Measurements from ENCODE around the gene FBLIM1. TPM values are rescaled to one million over a fixed set of nuclear protein-coding genes. Genes with fewer than 3 reads are reported as not detected.

Gene FBLIM1
- total RNA-seq, 1 experiment from 2014 or later: 64.7 TPM

GRCh38 chr1:15733726-15734226 is 24.8 kb upstream of the FBLIM1 start:
- H3K9ac ChIP-seq (ENCODE audit: extremely low read depth, insufficient read length, low read length): no peak overlapping the region
- H3K79me2 ChIP-seq (ENCODE audit: insufficient read depth, low read length): no peaks in the 10 kb centered on the region
- Mint-ChIP-seq H3K27ac (no peak overlapping the region), H3K9me3 (no peaks in the 10 kb centered on the region), H3K4me3 (no peak overlapping the region), H3K36me3 (ENCODE audit: insufficient read depth in 1 of 3, low read depth in 3 of 3) (peaks cover 9 to 28% (median 24%) of the 10 kb centered on the region in 3 experiments; a peak in 5 of 7 replicates), H3K27me3 (ENCODE audit: low read depth) (peaks cover 2% of the 10 kb centered on the region; the same call in 1 of the 2 replicates), H3K4me1 (peaks cover 5 to 10% of the 10 kb centered on the region in 2 experiments)
- no peaks in the 10 kb centered on the region for H3K27me3 ChIP-seq (ENCODE audit: insufficient read depth, low read length)
- H2BK15ac ChIP-seq (ENCODE audit: low read depth, low read length): no peak overlapping the region
- H3K79me1 ChIP-seq (ENCODE audit: insufficient read depth, low read depth, low read length, poor library complexity, severe bottlenecking): no peaks in the 10 kb centered on the region
- no peak overlapping the region for H3T11ph ChIP-seq (ENCODE audit: low read length)
- no peak overlapping the region for H4K91ac ChIP-seq (ENCODE audit: insufficient read length, low read depth, low read length)
- H4K8ac ChIP-seq (replicated peaks; ENCODE audit: insufficient read length, low read depth, low read length): no peak overlapping the region
- no peak overlapping the region for H2AK5ac ChIP-seq (ENCODE audit: insufficient read length, low read length)
- no peak overlapping the region for H3K14ac ChIP-seq (ENCODE audit: insufficient read depth, low read length)
- no peak overlapping the region for H2BK120ac ChIP-seq (ENCODE audit: low read depth, low read length, poor library complexity, severe bottlenecking)
- H2BK20ac ChIP-seq (ENCODE audit: low read depth, low read length, poor library complexity, severe bottlenecking): no peak overlapping the region
- H4K20me1 ChIP-seq (ENCODE audit: control insufficient read depth, insufficient read depth, insufficient read length): no peaks in the 10 kb centered on the region
- H3K4ac ChIP-seq (ENCODE audit: low read depth, low read length): no peak overlapping the region
- H3K4me1 ChIP-seq (ENCODE audit: insufficient read depth, low read length): no peaks in the 10 kb centered on the region
- no peak overlapping the region for H2AFZ ChIP-seq (ENCODE audit: low read length)
- TF ChIP-seq, protein P1, sequence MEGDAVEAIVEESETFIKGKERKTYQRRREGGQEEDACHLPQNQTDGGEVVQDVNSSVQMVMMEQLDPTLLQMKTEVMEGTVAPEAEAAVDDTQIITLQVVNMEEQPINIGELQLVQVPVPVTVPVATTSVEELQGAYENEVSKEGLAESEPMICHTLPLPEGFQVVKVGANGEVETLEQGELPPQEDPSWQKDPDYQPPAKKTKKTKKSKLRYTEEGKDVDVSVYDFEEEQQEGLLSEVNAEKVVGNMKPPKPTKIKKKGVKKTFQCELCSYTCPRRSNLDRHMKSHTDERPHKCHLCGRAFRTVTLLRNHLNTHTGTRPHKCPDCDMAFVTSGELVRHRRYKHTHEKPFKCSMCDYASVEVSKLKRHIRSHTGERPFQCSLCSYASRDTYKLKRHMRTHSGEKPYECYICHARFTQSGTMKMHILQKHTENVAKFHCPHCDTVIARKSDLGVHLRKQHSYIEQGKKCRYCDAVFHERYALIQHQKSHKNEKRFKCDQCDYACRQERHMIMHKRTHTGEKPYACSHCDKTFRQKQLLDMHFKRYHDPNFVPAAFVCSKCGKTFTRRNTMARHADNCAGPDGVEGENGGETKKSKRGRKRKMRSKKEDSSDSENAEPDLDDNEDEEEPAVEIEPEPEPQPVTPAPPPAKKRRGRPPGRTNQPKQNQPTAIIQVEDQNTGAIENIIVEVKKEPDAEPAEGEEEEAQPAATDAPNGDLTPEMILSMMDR (conservative IDR thresholded peaks at IDR 0.05): no peak
- no peak overlapping the region for H3K23ac ChIP-seq (ENCODE audit: insufficient read length, low read depth, low read length)
- WGBS (ENCODE audit: extremely low coverage, insufficient read length, low lambda C conversion rate): no CpG with 5 or more reads among the region's 27 CpGs
- no peaks in the 10 kb centered on the region for H3K9me3 ChIP-seq (ENCODE audit: control insufficient read depth, low read depth, low read length)
- H4K5ac ChIP-seq (ENCODE audit: insufficient read length, low read depth, low read length): no peak overlapping the region
- no peak for DNase-seq
- H3K27ac ChIP-seq (ENCODE audit: insufficient read length, low read depth, low read length): no peak overlapping the region
- no peak overlapping the region for H2BK5ac ChIP-seq (ENCODE audit: insufficient read length, low read length)
- H3K18ac ChIP-seq (ENCODE audit: insufficient read length, low read depth, low read length): no peak overlapping the region
- no peak overlapping the region for H3K56ac ChIP-seq (ENCODE audit: insufficient read length, low read depth, low read length)
- no peak overlapping the region for H2BK12ac ChIP-seq (ENCODE audit: insufficient read length, low read depth, low read length)
- no peaks in the 10 kb centered on the region for H3K23me2 ChIP-seq (ENCODE audit: insufficient read length, low read depth, low read length, poor library complexity, severe bottlenecking)
- no peak overlapping the region for H3K4me2 ChIP-seq (ENCODE audit: insufficient read depth, insufficient read length, low read length)
